Measurements from ENCODE around the gene ALKBH2.
A peak's percentile ranks its signal among the peaks of the same experiment; 100 is the strongest.
"Not testable (repeated sequence)": the region's sequence is repeated elsewhere in the genome, so short reads cannot be mapped to it uniquely, and the experiment has no call there.

Gene ALKBH2

DNA sequence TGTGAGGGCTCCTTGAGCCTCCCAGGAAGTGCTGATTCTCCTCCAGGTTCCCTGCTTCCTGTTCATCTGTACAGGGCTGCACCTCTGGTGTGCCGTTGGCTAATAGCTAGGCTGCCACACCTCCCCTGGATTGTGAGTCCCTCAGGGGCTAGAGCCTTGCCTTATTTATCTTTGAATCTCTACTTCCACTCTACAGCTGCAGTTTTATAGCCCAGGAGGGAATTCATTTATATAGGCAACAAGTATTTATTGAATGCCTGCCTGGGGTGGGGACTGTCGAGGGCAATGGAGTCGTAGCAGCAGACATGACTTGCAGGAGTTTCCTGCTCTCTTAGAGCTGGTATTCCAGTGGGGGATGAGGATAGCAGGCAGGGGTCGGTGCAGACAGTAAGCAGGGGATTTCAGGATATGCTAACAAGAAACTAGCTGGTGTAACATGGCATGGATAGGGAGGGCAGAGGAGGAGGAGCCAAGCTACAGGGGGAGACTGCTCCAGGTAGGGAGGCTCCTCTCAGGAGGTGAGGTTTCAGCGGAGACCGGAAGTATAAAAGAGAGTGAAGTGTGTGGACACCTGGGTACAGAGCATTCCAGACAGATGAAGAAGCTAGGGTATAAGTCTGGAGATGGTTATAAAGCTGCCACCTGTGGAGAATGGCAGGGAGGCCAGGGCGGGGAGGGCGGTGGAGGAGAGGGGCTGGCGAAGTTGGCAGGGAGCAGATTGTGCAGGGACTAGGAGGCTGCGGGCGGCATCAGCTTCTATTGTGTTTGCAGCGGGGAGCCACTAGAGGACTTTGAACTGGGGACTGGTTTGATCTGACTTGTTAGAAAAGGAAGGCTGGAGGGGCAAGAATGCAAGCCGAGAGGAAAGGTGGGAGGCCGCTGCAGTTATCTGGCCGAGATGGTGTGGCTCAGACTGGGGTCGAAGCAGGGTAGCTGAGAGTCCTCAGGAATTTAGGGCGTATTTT lies 23.7 kb downstream of the ALKBH2 start:
- DNase-seq (ENCODE audit: low read depth in 2 of 2), result no peak

DNA sequence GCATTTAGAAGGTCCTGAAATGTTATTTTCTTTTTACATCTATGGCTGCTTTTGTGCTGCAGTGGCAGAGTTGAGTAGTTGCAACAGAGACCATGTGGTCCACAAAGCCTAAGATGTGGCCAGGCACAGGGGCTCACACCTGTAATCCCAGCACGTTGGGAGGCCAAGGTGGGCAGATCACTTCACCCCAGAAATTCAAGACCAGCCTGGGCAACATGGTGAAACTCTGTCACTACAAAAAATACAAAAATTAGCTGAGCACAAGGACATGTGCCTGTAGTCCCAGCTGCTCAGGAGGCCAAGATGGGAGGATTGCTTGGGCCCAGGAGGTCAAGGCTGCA lies 27.4 kb downstream of the ALKBH2 start:
- DNase-seq (ENCODE audit: low read depth in 2 of 2), result no peak

GRCh38 chr12:109065154-109065852 lies 28.0 kb downstream of the ALKBH2 start:
- no peak for DNase-seq (ENCODE audit: low read depth in 2 of 2)

DNA sequence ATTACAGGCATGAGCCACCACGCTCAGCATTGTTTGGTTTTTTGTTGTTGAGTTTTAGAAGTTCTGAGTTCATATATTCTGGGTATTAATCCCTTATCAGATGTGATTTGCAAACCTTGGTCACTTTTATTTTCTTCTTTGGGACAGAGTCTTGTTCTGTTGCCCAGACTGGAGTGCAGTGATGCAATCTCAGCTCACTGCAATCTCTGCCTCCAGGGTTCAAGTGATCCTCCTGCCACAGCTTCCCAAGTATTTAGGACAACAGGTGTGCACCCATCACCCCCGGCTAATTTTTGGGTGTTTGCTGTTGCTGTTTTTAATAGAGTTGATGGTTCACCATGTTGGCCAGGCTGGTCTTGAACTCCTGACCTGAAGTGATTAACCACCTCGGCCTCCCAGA lies 29.1 kb downstream of the ALKBH2 start:
- no peak for DNase-seq (ENCODE audit: low read depth in 2 of 2)

GRCh38 chr12:109058773-109059172 lies 34.5 kb downstream of the ALKBH2 start:
- DNase-seq (ENCODE audit: low read depth in 2 of 2), result no peak

DNA sequence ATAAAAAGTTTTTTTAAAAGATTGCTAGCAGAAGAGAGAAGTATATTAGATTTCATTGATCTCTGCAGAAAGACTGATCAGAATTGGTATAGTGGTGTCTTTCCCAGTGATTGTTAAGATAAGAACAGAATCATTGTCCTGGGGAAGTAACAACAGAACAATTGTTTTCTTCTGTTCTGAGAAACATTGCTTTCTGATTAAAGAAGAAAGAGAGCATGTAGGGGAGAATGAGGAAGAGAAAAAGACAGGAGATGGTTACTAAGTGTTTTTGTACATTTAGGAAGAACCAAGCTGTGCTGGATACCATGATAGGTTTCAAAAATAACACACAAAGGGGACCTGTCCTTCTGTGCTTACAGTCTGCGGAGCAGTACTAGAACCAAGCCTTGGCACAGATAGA lies 35.9 kb downstream of the ALKBH2 start:
- no peak for DNase-seq (ENCODE audit: low read depth in 2 of 2)

GRCh38 chr12:109056891-109057290 lies 36.4 kb downstream of the ALKBH2 start:
- DNase-seq (ENCODE audit: low read depth in 2 of 2), result no peak

DNA sequence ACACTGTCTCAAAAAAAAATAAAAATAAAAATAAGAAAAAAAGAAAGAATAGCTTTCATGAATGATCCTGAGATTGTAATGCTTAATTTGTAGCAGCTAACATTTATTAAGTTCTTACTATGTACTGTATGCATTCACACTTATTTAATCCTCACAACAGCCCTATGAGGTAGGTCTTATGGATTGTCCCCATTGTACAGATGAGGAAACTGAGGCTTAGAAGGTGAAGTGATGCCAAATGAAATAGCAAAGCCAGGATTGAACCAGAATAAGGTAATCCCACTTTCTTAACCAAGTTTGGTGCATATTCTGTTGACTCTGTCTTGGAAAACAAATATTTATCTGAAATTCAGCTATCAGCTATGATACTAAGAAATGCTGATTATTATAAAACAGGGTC lies 38.8 kb downstream of the ALKBH2 start:
- no peak for DNase-seq (ENCODE audit: low read depth in 2 of 2)

DNA sequence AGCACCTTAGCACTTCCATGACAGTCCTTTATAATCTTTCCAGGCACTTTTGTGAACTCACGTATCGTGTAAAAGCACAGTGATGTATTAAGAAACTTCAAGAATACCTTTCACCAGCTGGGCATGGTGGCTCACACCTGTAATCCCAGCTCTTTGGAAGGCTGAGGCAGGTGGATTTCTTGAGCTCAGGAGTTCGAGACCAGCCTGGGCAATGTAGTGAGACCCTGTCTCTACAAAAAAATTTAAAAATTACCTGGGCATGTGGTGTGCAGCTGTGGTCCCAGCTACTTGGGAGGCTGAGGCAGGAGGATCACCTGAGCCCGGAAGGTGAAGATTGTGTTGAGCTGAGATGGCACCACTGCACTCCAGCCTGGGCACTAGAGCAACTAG lies 39.2 kb downstream of the ALKBH2 start:
- DNase-seq (ENCODE audit: low read depth in 2 of 2), result not testable (repeated sequence)

GRCh38 chr12:109053382-109054123 lies 39.7 kb downstream of the ALKBH2 start:
- DNase-seq (ENCODE audit: low read depth in 2 of 2), result peak; percentile 3 to 5

- peak; percentile 76 to 79 for DNase-seq (ENCODE audit: low read depth in 2 of 2)
Measured at GRCh38 chr12:109052414-109053323, 40.6 kb downstream of the ALKBH2 start, which contains the start of gene USP30. Gene USP30 (plus strand): TSS chr12:109052576. CDS start chr12:109052679, 103 bp downstream.

DNA sequence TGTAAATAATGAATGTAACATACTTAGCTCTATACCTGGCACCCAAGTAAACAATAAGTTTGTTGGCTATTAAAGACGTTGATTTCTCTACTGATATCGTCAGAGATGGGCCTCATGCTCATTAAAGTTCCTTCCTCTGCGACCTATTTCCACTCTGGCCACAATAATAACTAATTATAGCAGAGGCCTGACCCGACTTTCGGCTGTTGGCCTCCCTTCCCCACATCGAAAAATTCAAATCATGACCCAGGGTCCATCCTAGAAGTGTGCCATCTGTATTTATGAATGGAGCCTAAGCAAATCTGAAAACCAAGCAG lies 41.2 kb downstream of the ALKBH2 start:
- DNase-seq (ENCODE audit: low read depth in 2 of 2), result no peak

DNA sequence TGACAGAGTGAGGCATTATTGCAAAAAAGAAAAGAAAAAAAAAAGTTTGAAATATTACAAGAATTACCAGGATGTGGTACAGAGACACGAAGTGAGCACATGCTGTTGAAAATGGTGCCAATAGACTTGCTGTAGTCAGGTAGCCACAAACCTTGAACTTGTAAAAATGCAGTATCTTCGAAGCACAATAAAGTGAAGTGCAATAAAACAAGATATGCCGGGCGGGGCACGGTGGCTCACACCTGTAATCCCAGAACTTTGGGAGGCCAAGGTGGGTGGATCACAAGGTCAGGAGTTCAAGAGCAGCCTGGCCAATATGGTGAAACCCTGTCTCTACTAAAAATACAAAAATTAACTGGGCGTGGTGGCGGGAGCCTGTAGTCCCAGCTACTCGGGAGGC lies 43.5 kb downstream of the ALKBH2 start:
- not testable (repeated sequence) for DNase-seq (ENCODE audit: low read depth in 2 of 2)

- not testable (repeated sequence) for DNase-seq (ENCODE audit: low read depth in 2 of 2)
Measured at GRCh38 chr12:109048706-109049105, 44.6 kb downstream of the ALKBH2 start.

DNA sequence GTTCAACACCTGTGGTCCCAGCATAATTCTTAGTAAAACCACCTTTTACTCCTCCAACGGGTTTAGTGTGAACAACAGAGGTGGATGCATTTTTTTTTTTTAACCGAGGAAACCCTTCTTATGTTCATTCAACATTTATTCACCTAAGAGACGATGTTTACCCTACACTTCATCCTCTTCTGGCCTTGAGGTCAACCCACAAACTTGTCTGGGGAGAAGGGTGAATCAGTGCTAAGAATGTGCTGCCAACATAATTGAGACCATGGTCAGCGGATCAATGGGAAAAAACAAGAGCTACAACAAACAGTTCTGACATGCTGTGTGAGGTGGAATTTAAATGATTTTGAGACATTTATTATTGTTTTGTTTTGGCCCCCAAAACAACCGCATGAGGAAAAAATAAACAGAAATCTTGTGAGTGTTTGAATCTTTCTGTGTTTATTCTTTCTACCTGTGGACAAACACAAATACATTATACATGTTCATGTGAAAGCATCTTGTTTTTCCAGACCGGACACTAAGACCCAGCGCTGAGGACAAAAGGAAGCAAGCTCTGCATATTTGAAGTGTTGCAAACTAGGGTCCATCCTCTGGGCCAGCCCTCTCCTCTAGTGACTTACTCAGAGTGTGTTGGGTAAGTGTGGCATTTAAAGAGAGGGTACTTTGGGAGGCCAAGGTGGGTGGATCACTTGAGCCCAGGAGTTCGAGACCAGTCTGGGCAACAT lies 46.0 kb downstream of the ALKBH2 start:
- DNase-seq (ENCODE audit: low read depth in 2 of 2), result no peak

DNA sequence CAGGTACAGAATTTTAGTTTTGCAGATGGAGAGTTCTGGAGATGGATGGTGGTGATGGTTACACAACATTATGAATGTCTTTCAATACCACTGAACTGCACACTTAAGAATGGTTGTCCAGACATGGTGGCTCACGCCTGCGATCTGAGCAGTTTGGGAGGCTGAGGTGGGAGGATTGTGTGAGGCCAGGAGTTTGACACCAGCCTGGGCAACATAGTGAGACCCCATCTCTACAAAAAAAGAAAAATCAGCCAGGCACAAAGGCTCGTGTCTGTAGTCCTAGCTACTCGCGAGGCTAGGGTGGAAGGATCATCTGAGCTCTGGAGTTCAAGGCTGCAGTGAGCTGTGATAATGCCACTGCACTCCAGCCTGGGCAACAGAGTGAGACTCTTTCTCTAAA lies 49.0 kb downstream of the ALKBH2 start:
- no peak for DNase-seq (ENCODE audit: low read depth in 2 of 2)

Data from stimulated activated CD4-positive, alpha-beta T cell treated with anti-CD3 and anti-CD28 coated beads, Interleukin-12 subunit alpha, Interleukin-12 subunit beta, amount 100 ng/mL, for 24 hours (primary cell).